Activated CD4-positive, alpha-beta T cell treated with anti-CD3 and anti-CD28 coated beads, Interleukin-2, amount 10 ng/mL, durations not matched to agents 7 days and 5 days (primary cell): ENCODE measurements around the gene RSBN1. TPM values are rescaled to one million over a fixed set of nuclear protein-coding genes. Genes with fewer than 3 reads are reported as not detected.
A peak's percentile ranks its signal among the peaks of the same experiment; 100 is the strongest.
"Not testable (repeated sequence)": the region's sequence is repeated elsewhere in the genome, so short reads cannot be mapped to it uniquely, and the experiment has no call there.

Source experiments
- CTCF ChIA-PET: fragments of 350-600 bp; sonication (Branson Sonifier 250); formaldehyde crosslinking; loops from one replicate; lab custom pipeline; 2021; ENCODE audit warnings: antibody characterized with exemption; lab: Charles Lee
- POLR2A ChIA-PET: fragments of 350-600 bp; sonication (Branson Sonifier 250); formaldehyde crosslinking; loops from one replicate; lab custom pipeline; 2021; ENCODE audit warnings: antibody characterized with exemption; lab: Charles Lee
- DNase-seq: peaks from one replicate; pipeline ENCODE4 v3.0.0-alpha.2; 2020
- H3K27ac Mint-ChIP-seq: one replicate; pipeline ENCODE4 v1.8.0; 2021; ENCODE audit warnings: mild to moderate bottlenecking, moderate library complexity, mixed read lengths
- H3K27me3 Mint-ChIP-seq: one replicate; pipeline ENCODE4 v1.8.0; 2021; ENCODE audit warnings: mixed read lengths
- H3K36me3 Mint-ChIP-seq: one replicate; pipeline ENCODE4 v1.8.0; 2021; ENCODE audit warnings: low read depth, mixed read lengths
- H3K4me1 Mint-ChIP-seq: one replicate; pipeline ENCODE4 v1.8.0; 2021; ENCODE audit warnings: mixed read lengths
- H3K4me3 Mint-ChIP-seq: one replicate; pipeline ENCODE4 v1.8.0; 2021; ENCODE audit warnings: mild to moderate bottlenecking, moderate library complexity, mixed read lengths
- H3K9me3 Mint-ChIP-seq: one replicate; pipeline ENCODE4 v1.8.0; 2021; ENCODE audit warnings: mixed read lengths
- total RNA-seq, 2 experiments: library from RNA; stranded (reverse); gene quantifications; one replicate each; pipeline ENCODE4 v1.2.3, GENCODE V29; 2021

Gene RSBN1
- total RNA-seq, 2 experiments from 2014 or later, result 30.8 to 31.7 TPM

DNA sequence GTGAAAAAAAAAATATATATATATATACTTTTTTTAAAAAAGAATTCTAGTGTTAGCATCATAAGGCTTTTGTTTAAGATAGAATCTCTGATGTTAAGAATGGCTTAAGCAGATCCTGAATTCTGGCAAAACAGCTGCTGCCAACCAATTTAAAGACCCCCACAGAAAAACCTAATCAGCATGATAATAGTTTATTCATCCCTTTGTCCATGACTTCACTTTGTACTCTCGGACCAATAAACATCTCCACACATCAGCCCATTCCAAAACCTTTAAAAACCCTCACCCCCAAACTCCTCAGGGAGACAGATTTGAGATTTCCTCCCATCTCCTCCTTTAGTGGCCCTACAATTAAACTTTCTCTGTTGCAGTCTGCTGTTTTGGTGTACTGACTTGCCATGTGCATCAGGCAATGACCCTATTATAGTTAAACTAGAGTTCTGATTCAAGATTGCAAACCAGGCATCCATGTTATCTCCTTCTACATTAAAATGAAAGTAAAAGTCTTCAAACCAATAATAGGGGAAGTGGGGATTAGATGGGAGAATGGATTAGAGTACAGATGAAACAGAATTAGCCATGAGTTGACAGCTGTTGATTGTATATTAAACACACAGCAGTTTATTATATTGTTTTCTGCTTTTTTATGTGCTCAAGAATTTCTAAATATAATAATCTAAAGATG lies 43.2 kb downstream of the RSBN1 start:
- Mint-ChIP-seq H3K4me3 (no peak overlapping the region), H3K4me1 (peaks cover 32% of the 10 kb centered on the region)

DNA sequence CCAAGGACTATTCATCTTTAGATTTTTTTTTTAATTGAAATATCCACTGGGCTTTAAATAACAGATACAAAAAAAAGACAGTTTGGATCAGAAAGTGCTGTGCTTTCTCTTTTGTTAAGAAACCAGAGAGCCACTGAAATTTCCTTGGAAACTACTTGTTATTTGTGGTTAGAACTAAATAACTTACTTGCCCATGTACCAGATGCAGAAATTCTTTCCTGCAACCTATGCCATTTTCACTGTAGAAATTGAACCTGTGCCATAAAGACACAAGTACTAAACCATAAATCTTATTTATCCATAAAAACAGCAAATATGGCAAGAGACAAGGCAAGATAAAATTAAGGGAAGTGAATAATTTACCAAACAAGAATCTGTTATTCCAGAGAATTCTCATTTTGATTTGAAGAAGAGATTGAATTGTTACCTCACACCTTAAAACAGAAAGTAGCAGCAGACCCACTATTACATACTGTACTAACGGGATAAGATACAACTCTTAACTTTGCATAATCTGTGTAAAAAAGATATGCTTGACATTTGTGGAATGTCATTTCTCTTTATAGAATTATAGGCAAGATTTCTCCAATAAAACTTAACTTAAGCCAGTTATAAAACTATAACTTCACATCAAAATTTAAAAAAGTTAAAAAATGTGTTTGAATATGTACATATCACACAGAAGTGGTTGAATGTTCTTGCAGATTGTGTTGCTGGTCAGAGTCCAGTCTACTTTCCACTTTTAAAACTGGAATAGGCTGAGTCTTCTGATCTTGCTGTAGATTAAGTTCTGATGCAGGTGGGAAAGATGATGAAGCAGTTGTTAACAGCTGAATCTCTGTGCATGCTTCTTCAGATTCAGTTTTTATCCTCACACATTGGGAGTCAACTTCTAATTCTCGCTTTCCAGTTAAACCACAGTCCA lies 46.7 kb downstream of the RSBN1 start:
- ChIA-PET CTCF (interaction anchor here (1.7 kb wide), 1 partner anchor 139 kb away, joined by 3 read pairs; the partner anchor contains the start of gene AP4B1), POLR2A (no interaction called here)
- peaks cover 33% of the 10 kb centered on the region for H3K4me1 Mint-ChIP-seq
- H3K9me3 Mint-ChIP-seq, result no peaks in the 10 kb centered on the region
- H3K27me3 Mint-ChIP-seq, result no peaks in the 10 kb centered on the region
- no peak overlapping the region for H3K27ac Mint-ChIP-seq
- no peak overlapping the region for H3K4me3 Mint-ChIP-seq
- H3K36me3 Mint-ChIP-seq, result peaks cover 62% of the 10 kb centered on the region
- no peak for DNase-seq

More for the DNA sequence above, 43.2 kb downstream of the RSBN1 start:
- Mint-ChIP-seq H3K9me3 (no peaks in the 10 kb centered on the region), H3K27ac (no peak overlapping the region), H3K27me3 (no peaks in the 10 kb centered on the region), H3K36me3 (peaks cover 62% of the 10 kb centered on the region)
- DNase-seq, result no peak
- ChIA-PET POLR2A (no interaction called here), CTCF (interaction anchor here (0.6 kb wide), 1 partner anchor 642 kb away, joined by 5 read pairs; no protein-coding TSS in a partner anchor)

DNA sequence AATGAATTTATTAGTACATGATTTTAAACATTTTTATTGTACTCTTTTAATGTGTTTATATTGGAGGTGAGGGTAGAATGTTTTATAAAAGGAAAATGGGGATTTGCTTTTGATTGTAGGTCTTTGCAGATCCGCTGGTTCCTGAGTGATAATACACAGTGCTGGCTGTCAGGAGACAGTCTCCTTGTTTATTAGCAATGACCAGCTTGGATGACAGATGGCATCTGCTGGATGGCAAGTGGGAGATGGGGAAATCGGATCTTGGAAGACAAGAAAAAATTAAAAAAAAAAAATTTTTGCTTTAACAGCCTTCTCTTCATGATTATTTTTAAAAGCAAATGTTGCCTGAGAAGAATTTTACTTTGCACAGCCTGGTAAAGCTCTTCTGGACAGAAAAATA lies 48.6 kb downstream of the RSBN1 start:
- Mint-ChIP-seq H3K4me1 (peaks cover 26% of the 10 kb centered on the region), H3K27ac (no peak overlapping the region), H3K27me3 (no peaks in the 10 kb centered on the region), H3K9me3 (no peaks in the 10 kb centered on the region), H3K36me3 (peaks cover 54% of the 10 kb centered on the region), H3K4me3 (no peak overlapping the region)
- DNase-seq, result no peak
- CTCF ChIA-PET, result interaction anchor here (1.4 kb wide), 1 partner anchor 10 kb away, joined by 4 read pairs; no protein-coding TSS in a partner anchor
- POLR2A ChIA-PET, result no interaction called here

DNA sequence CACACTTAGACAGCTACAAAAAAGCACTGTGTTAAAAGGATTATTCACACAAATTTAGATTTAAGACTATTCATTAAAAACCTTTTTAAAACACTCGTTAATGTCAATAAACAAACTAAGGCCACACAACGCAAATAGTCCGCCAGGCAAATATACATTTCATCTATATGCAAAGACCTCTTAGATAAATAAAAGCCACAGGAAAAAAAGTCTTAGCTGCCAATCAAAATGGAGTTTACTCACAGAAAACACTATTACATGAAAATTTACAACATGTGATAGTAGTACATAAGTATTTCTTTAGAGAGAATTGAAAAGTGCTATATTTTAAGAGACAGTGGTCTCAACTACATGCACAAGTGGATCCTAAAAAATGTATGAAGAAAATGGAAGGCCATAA lies 50.3 kb downstream of the RSBN1 start:
- no peak overlapping the region for H3K27ac Mint-ChIP-seq
- DNase-seq, result no peak
- no peaks in the 10 kb centered on the region for H3K9me3 Mint-ChIP-seq
- CTCF ChIA-PET, result interaction anchor here (1.5 to 1.8 kb wide), 2 partner anchors 23 to 98 kb away, joined by 3 to 4 read pairs; no protein-coding TSS in a partner anchor
- H3K4me3 Mint-ChIP-seq, result no peak overlapping the region
- POLR2A ChIA-PET, result no interaction called here
- H3K36me3 Mint-ChIP-seq, result peaks cover 40% of the 10 kb centered on the region
- H3K4me1 Mint-ChIP-seq, result peaks cover 29% of the 10 kb centered on the region
- H3K27me3 Mint-ChIP-seq, result no peaks in the 10 kb centered on the region

DNA sequence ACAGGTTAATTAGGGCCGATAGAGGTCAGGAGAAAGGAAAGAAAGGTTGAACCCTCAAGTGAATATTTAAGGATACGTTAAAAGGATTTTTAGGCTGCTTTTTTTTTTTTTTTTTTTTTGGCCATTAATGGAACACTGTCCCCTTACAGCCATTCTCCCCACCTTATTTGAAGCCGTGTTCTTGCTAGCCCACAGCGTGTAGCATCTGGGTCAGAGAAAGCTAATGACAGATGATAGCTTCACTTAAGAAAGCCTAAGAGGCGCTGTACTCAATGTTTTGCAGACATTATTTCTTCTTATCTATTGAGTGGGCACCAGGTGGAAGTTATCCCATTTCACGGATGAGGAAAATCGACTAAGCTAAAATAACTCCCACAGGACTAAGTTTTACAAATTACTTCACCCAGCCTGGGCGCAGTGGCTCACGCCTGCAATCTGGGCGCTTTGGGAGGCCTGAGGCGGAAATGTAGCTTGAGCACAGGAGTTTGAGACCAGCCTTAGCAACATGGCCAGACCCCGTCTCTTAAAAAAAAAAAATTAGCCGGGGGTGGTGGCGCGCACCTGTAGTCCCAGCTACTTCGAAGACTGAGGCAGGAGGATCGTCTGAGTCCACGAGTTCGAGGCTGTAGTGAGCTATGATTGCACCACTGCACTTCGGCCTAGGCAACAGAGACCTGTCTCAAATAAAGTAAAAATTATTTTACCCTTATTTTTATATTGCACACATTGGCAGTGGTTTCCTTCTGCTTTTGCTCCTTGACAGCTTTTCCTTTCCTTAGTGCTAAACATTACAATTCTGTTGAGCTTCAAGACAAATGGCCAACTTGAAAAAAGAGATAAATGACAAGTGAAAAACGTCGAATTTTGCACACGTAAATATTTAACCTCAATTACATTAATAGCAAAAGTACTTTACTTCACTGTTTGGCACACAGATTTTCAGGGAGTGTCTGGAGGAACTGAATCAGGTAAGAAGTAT lies 51.9 kb downstream of the RSBN1 start:
- peak overlapping the region; percentile 95 for H3K27ac Mint-ChIP-seq
- ChIA-PET POLR2A (no interaction called here), CTCF (interaction anchor here (0.6 to 1.5 kb wide), 8 partner anchors 19 to 160 kb away, joined by 3 read pairs; partner anchors contain the start of gene RSBN1)
- H3K27me3 Mint-ChIP-seq, result no peaks in the 10 kb centered on the region
- H3K4me1 Mint-ChIP-seq, result peaks cover 37% of the 10 kb centered on the region
- peaks cover 37% of the 10 kb centered on the region for H3K36me3 Mint-ChIP-seq
- peak overlapping the region; percentile 90 for H3K4me3 Mint-ChIP-seq
- H3K9me3 Mint-ChIP-seq, result no peaks in the 10 kb centered on the region
- no peak for DNase-seq

DNA sequence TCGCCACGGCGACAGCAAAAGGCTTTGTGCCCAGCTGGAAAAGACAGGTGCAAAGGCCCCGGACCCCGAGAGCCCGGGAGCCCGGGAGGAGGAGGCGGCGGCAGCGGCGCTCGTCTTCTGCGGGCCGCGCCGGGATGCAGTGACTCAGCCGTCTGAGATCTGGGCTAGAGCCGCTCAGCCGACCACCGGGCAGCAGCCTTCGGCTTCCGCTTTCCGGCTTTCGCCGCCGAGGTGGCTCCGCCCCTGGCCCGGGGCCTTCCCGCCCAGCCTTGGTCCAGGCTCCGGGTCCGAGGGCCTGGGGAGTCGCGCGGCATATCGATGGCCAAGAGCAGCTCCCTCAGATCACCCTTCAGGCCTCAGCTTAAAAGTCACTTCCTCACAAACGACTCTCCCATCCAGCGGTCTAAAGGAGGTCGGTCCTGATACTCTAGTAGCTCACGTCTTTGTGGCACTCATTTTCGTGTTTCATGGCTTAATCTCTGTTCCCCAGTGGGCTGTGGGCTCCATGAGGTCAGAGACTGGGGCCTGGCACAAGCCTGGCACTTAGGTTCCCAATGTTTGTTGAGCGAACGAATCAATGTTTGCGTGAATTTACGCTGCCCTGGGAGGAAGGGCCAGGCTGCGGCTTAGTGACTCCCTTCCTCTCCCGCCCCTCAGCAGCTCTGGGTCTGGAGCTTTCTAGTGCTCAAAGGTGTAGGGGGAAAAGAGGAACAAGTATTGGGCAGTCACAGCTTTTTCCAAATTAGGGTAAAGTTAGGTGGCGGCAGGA lies 52.8 kb downstream of the RSBN1 start, which contains the start of gene PHTF1:
PHTF1 (minus strand) TSS at position 154 of the 769 bp plus-strand sequence. CDS start 783 bp downstream, outside the sequence.
- peak within 1 kb of the TSS; percentile 90 for H3K4me3 Mint-ChIP-seq
- ChIA-PET POLR2A (interaction anchor here (0.8 kb wide), 1 partner anchor 53 kb away, joined by 4 read pairs; the partner anchor contains the start of gene RSBN1), CTCF (interaction anchor here (0.6 to 1.5 kb wide), 6 partner anchors 18 to 110 kb away, joined by 3 read pairs; partner anchors contain the start of gene RSBN1)
- peak; percentile 47 for DNase-seq
- H3K4me1 Mint-ChIP-seq, result peaks cover 37% of the 10 kb centered on the region
- no peaks in the 10 kb centered on the region for H3K27me3 Mint-ChIP-seq
- H3K9me3 Mint-ChIP-seq, result no peaks in the 10 kb centered on the region
- H3K36me3 Mint-ChIP-seq, result peaks cover 30% of the 10 kb centered on the region
- peak within 1 kb of the TSS; percentile 95 for H3K27ac Mint-ChIP-seq

DNA sequence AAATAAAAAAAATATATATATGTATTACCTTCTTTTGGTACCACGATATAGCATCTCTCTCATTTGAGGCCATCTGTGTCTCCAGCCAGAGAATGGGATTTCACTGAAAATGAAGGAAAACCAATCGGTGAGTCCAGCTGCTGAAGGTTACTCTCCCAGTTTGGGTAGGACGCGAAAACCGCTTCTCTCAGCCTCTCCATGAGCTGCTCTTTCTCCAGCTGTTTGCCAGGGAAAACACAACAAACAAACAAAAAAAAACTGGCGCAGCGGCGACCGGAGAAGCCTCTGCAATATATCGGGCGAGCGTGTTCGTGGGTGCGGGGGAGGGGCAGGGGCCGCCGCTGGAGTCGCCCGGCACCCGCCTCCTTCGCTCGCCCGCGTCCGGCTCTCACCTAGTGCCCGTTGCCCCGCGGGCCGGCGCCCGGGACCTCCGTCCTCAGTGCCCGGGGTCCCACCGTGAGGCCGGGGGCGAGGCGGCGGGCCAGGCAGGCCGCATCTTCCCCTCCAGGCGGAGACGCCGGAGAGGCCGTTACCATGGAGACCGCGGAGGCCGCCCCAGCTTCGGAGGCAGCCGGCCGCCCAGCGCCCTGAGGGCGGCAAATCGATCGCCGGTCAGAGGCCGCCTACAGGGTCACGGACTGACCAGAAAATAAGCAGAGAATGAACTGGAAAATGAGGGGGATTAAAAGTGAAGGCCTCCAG lies 53.5 kb downstream of the RSBN1 start:
- CTCF ChIA-PET, result interaction anchor here (1.5 kb wide), 1 partner anchor 18 kb away, joined by 3 read pairs; no protein-coding TSS in a partner anchor
- H3K4me1 Mint-ChIP-seq, result peaks cover 37% of the 10 kb centered on the region
- DNase-seq, result peak; percentile 69
- H3K27me3 Mint-ChIP-seq, result no peaks in the 10 kb centered on the region
- peak overlapping the region; percentile 90 for H3K4me3 Mint-ChIP-seq
- POLR2A ChIA-PET, result interaction anchor here (0.6 to 0.8 kb wide), 2 partner anchors 26 to 54 kb away, joined by 3 to 4 read pairs; partner anchors contain the start of gene RSBN1
- no peaks in the 10 kb centered on the region for H3K9me3 Mint-ChIP-seq
- peaks cover 31% of the 10 kb centered on the region for H3K36me3 Mint-ChIP-seq
- H3K27ac Mint-ChIP-seq, result peak overlapping the region; percentile 95

DNA sequence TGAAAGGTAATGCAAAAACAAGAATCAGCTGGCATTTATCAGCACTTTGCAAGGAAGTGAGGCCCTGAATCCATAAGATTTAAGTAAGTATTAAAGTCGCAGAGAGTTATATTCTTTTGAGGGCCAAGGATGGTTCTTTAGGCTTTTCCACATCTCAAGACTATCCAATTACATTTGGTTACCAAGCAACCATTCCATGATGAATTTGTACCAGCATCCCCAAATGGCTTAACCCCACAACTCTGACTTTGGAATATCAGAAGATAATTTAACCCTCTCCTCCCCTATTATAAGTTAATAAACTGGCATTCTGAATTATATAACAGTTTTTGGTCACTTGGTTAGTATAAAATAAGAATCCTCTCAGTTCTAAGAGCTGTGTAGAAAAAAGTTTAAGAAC lies 55.8 kb downstream of the RSBN1 start:
- peaks cover 37% of the 10 kb centered on the region for H3K4me1 Mint-ChIP-seq
- H3K27ac Mint-ChIP-seq, result peak overlapping the region; percentile 9
- H3K4me3 Mint-ChIP-seq, result no peak overlapping the region
- ChIA-PET CTCF (no interaction called here), POLR2A (no interaction called here)
- peaks cover 27% of the 10 kb centered on the region for H3K36me3 Mint-ChIP-seq
- H3K27me3 Mint-ChIP-seq, result no peaks in the 10 kb centered on the region
- no peaks in the 10 kb centered on the region for H3K9me3 Mint-ChIP-seq
- DNase-seq, result no peak

DNA sequence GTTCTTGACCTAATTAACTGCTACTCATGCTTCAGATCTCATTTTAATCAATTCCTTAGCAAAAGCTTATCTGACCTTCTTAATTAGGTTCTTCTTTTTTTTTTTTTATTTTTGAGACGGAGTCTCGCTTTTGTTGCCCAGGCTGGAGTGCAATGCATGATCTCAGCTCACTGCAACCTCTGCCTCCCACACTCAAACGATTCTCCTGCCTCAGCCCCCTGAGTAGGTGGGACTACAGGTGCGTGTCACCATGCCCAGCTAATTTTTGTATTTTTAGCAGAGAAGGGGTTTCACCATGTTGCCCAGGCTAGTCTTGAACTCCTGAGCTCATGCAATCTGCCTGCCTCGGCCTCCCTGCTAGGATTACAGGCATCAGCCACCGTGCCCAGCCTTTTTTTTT lies 58.9 kb downstream of the RSBN1 start:
- Mint-ChIP-seq H3K36me3 (peaks cover 33% of the 10 kb centered on the region), H3K4me1 (peaks cover 23% of the 10 kb centered on the region)
- not testable (repeated sequence) for H3K27ac Mint-ChIP-seq, H3K27me3 Mint-ChIP-seq, H3K4me3 Mint-ChIP-seq, H3K9me3 Mint-ChIP-seq, DNase-seq
- ChIA-PET POLR2A (interaction anchor here (0.6 kb wide), 1 partner anchor 143 kb away, joined by 3 read pairs; no protein-coding TSS in a partner anchor), CTCF (interaction anchor here (0.7 to 1.1 kb wide), 3 partner anchors 10 to 152 kb away, joined by 3 to 4 read pairs (median 3); partner anchors contain the start of gene AP4B1)

DNA sequence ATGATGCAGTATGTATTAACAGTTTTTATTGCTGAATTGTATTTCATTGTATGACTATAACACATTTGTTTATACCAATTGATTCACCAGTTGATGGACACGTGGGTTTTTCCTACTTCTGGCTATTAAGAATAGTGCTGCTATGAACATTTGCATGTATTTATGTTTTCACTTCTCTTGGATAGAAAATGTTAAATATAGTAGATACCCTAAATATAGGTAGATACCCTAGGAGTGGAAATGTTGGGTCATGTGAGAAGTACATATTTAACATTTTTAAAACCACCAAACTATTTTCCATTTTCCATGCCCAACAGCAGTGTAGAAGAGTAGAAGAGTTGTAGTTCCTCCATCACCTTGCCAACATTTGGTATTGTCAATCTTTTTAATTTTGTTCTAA lies 60.8 kb downstream of the RSBN1 start:
- ChIA-PET CTCF (interaction anchor here (1.2 kb wide), 1 partner anchor 44 kb away, joined by 3 read pairs; no protein-coding TSS in a partner anchor), POLR2A (no interaction called here)
- DNase-seq, result no peak
- Mint-ChIP-seq H3K4me3 (no peak overlapping the region), H3K9me3 (no peaks in the 10 kb centered on the region), H3K27me3 (no peaks in the 10 kb centered on the region), H3K36me3 (peaks cover 34% of the 10 kb centered on the region), H3K4me1 (peaks cover 11% of the 10 kb centered on the region), H3K27ac (no peak overlapping the region)
